CD14-positive monocyte (primary cell): Measurements from ENCODE around the gene SMAD6. TPM values are rescaled to one million over a fixed set of nuclear protein-coding genes. Genes with fewer than 3 reads are reported as not detected.
A peak's percentile ranks its signal among the peaks of the same experiment; 100 is the strongest.

Experiments
- DNase-seq, 3 donors: peaks; one replicate each; pipeline ENCODE4 v3.0.0-alpha.2; 2011 to 2022
- H2AFZ ChIP-seq: 2 replicates; pipeline ENCODE4 v1.6.0; 2012; ENCODE audit warnings: mild to moderate bottlenecking, low read depth, low read length, inconsistent platforms; ENCODE audit not compliant: insufficient read depth, poor library complexity, severe bottlenecking
- H3K27ac ChIP-seq, 2 donors: 1 replicate in 1 of 2; 2 replicates in 1 of 2; pipeline ENCODE4 v1.5.1; 2012 to 2013; ENCODE audit warnings: low read length in 2 of 2, control low read depth in 1 of 2, inconsistent platforms in 1 of 2, low read depth in 1 of 2, mild to moderate bottlenecking in 1 of 2
- H3K27me3 ChIP-seq, 2 donors: one replicate each; pipeline versions ENCODE4 v1.6.0 to v1.6.1; 2011 to 2013; ENCODE audit warnings: low read length in 2 of 2; ENCODE audit not compliant: control insufficient read depth in 2 of 2, insufficient read depth in 2 of 2
- H3K36me3 ChIP-seq, 2 donors: replicated peaks in 1 of 2; 1 replicate in 1 of 2; 2 replicates in 1 of 2; pipeline versions ENCODE4 v1.5.1 to v1.6.1; 2012 to 2013; ENCODE audit warnings: low read length in 2 of 2, control low read depth in 1 of 2, inconsistent platforms in 1 of 2, mild to moderate bottlenecking in 1 of 2; ENCODE audit not compliant: insufficient read depth in 2 of 2, control insufficient read depth in 1 of 2
- H3K4me1 ChIP-seq, 2 donors: 1 replicate in 1 of 2; 2 replicates in 1 of 2; pipeline versions ENCODE4 v1.5.1 to v1.6.1; 2012 to 2013; ENCODE audit warnings: low read length in 2 of 2, control low read depth in 1 of 2, inconsistent platforms in 1 of 2, mild to moderate bottlenecking in 1 of 2, moderate library complexity in 1 of 2; ENCODE audit not compliant: insufficient read depth in 2 of 2, control insufficient read depth in 1 of 2
- H3K4me2 ChIP-seq: replicated peaks from 2 replicates; pipeline ENCODE3; 2012; ENCODE audit warnings: low read length, moderate library complexity, mild to moderate bottlenecking; ENCODE audit not compliant: poor library complexity, severe bottlenecking; ENCODE audit errors: extremely low read depth
- H3K4me3 ChIP-seq, 3 experiments: fragments of 200-600 bp in 1 of 3; sonication (generic) in 1 of 3; replicated peaks in 1 of 3; 1 replicate in 2 of 3; 2 replicates in 1 of 3; pipeline ENCODE4 v1.5.1; 2011 to 2013; ENCODE audit warnings: low read length in 3 of 3, mild to moderate bottlenecking in 3 of 3, control low read depth in 2 of 3, low read depth in 2 of 3, inconsistent platforms in 1 of 3, moderate library complexity in 1 of 3
- H3K79me2 ChIP-seq: 2 replicates; pipeline ENCODE4 v1.6.0; 2012; ENCODE audit warnings: mild to moderate bottlenecking, control low read depth, inconsistent platforms, low read length, moderate library complexity; ENCODE audit not compliant: insufficient read depth
- H3K9ac ChIP-seq: 2 replicates; pipeline ENCODE4 v1.6.0; 2017; ENCODE audit warnings: low read length, mild to moderate bottlenecking; ENCODE audit not compliant: insufficient read depth, poor library complexity, severe bottlenecking
- H3K9me3 ChIP-seq, 2 donors: replicated peaks in 1 of 2; 1 replicate in 1 of 2; 2 replicates in 1 of 2; pipeline versions ENCODE4 v1.5.1 to v1.6.1; 2012 to 2013; ENCODE audit warnings: low read length in 2 of 2, control low read depth in 1 of 2; ENCODE audit not compliant: control insufficient read depth in 1 of 2, insufficient read depth in 1 of 2
- H4K20me1 ChIP-seq: 2 replicates; pipeline ENCODE4 v1.6.0; 2012; ENCODE audit warnings: mild to moderate bottlenecking, low read length, control low read depth, moderate library complexity; ENCODE audit not compliant: insufficient read depth
- H3K27ac Mint-ChIP-seq, 7 donors: one replicate each; pipeline ENCODE4 v1.8.0; 2020; ENCODE audit warnings: mild to moderate bottlenecking in 7 of 7, mixed read lengths in 7 of 7, moderate library complexity in 6 of 7, inconsistent platforms in 2 of 7
- H3K27me3 Mint-ChIP-seq, 3 donors: one replicate each; pipeline ENCODE4 v1.8.0; 2021 to 2022; ENCODE audit warnings: low read depth in 3 of 3, mild to moderate bottlenecking in 3 of 3, mixed read lengths in 3 of 3, moderate library complexity in 3 of 3, inconsistent platforms in 1 of 3
- H3K36me3 Mint-ChIP-seq, 2 donors: one replicate each; pipeline ENCODE4 v1.8.0; 2020; ENCODE audit warnings: mixed read lengths in 2 of 2, inconsistent platforms in 1 of 2, mild to moderate bottlenecking in 1 of 2
- H3K4me1 Mint-ChIP-seq: one replicate; pipeline ENCODE4 v1.8.0; 2020; ENCODE audit warnings: mild to moderate bottlenecking, mixed read lengths
- H3K4me3 Mint-ChIP-seq, 2 donors: one replicate each; pipeline ENCODE4 v1.8.0; 2020; ENCODE audit warnings: mild to moderate bottlenecking in 2 of 2, mixed read lengths in 2 of 2, moderate library complexity in 1 of 2
- H3K9me3 Mint-ChIP-seq, 7 donors: one replicate each; pipeline ENCODE4 v1.8.0; 2020 to 2022; ENCODE audit warnings: mixed read lengths in 7 of 7, mild to moderate bottlenecking in 6 of 7, moderate library complexity in 6 of 7, inconsistent platforms in 2 of 7
- WGBS: methylation state at CpG from one replicate; pipeline ENCODE4 v1.1.5; 2013; ENCODE audit warnings: missing lambda C conversion rate; ENCODE audit not compliant: insufficient coverage; 5-methylcytosine and 5-hydroxymethylcytosine counted together
- intact Hi-C, 2 donors: fragments of 100-400 bp; cut with micrococcal nuclease; formaldehyde crosslinking; loops; one replicate each; pipeline versions ENCODE4 v1.15.0 to v1.15.1; 2023
- polyA plus RNA-seq, 3 donors: library from polyadenylated mRNA; depleted of rRNA in 1 of 3; unstranded in 2 of 3; stranded (reverse) in 1 of 3; fragments of 300-500 nt in 2 of 3; fragments of >200 nt in 1 of 3; fragmentation: Illumina TruSeq in 2 of 3; gene quantifications; 1 replicate in 2 of 3; 2 replicates in 1 of 3; pipeline ENCODE4 v1.2.3, GENCODE V29; 2012 to 2021
- TF ChIP-seq, protein P1 (sequence below): fragments of 200-600 bp; IDR thresholded peaks from one replicate; pipeline ENCODE4 v1.8.0; 2022; ENCODE audit warnings: antibody characterized with exemption, mild to moderate bottlenecking

Gene SMAD6
- polyA plus RNA-seq, 3 donors, result 0.31 TPM; not detected in 2

DNA sequence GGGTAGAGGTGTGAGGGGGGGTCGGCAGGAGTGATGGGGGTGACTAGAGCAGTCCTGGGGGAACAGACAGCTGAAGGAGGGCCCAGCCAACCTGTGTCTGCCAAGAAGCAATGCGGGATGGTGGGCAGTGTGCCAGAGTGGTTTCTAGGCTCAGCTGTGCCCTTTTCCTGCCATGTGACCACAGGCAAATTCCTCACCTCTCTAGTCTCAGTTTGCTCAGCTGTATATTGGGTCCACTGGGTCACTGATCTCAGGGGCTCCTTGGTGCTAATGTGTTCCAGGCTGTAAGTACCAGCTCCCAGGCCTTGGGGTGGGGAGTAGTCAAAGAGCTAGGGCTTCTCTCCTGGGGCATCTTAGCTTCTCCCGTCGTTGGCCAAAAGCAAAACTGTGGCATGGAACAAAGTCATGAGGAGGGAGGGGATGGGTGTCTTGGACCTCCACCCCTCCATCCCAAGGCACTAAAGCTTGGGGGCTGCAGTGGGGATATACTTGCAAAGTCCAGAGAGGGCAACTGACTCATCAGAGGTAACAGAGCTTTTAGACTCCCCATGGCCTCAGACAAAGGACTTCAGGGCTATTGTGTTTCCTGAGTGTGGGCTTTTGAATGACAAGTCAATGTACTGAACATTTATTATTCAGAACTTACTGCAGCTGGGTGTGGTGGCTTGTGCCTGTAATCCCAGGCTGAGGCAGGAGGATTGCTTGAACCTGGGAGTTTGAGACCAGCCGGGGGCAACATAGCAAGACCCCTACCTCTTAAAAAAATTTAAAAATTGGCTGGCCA lies 20.9 kb downstream of the SMAD6 start:
- H3K9me3 Mint-ChIP-seq, result peaks cover 0 to 2% (median 0%) of the 10 kb centered on the region in 7 donors
- WGBS, result 60% methylated on average over 2 of the region's 5 CpGs
- H3K4me3 Mint-ChIP-seq, result no peak overlapping the region
- TF ChIP-seq, protein P1, sequence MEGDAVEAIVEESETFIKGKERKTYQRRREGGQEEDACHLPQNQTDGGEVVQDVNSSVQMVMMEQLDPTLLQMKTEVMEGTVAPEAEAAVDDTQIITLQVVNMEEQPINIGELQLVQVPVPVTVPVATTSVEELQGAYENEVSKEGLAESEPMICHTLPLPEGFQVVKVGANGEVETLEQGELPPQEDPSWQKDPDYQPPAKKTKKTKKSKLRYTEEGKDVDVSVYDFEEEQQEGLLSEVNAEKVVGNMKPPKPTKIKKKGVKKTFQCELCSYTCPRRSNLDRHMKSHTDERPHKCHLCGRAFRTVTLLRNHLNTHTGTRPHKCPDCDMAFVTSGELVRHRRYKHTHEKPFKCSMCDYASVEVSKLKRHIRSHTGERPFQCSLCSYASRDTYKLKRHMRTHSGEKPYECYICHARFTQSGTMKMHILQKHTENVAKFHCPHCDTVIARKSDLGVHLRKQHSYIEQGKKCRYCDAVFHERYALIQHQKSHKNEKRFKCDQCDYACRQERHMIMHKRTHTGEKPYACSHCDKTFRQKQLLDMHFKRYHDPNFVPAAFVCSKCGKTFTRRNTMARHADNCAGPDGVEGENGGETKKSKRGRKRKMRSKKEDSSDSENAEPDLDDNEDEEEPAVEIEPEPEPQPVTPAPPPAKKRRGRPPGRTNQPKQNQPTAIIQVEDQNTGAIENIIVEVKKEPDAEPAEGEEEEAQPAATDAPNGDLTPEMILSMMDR, result no peak
- H3K36me3 ChIP-seq, result no peaks in the 10 kb centered on the region
- no peaks in the 10 kb centered on the region for H3K4me1 Mint-ChIP-seq
- no peak overlapping the region for H3K4me3 ChIP-seq
- peak overlapping the region in 1 of 7 donors; percentile 25 for H3K27ac Mint-ChIP-seq
- no peak for DNase-seq
- H3K4me2 ChIP-seq, result no peak overlapping the region
- no peaks in the 10 kb centered on the region for H4K20me1 ChIP-seq
- H2AFZ ChIP-seq, result no peak overlapping the region
- no peaks in the 10 kb centered on the region for H3K79me2 ChIP-seq
- intact Hi-C loops, result no loop called here
- H3K9ac ChIP-seq, result no peak overlapping the region
- H3K27me3 Mint-ChIP-seq, result no peaks in the 10 kb centered on the region
- no peaks in the 10 kb centered on the region for H3K4me1 ChIP-seq
- H3K9me3 ChIP-seq, result no peaks in the 10 kb centered on the region
- peaks cover 2 to 4% of the 10 kb centered on the region in 2 donors for H3K36me3 Mint-ChIP-seq
- H3K27ac ChIP-seq, result no peak overlapping the region
- H3K27me3 ChIP-seq, result no peaks in the 10 kb centered on the region

DNA sequence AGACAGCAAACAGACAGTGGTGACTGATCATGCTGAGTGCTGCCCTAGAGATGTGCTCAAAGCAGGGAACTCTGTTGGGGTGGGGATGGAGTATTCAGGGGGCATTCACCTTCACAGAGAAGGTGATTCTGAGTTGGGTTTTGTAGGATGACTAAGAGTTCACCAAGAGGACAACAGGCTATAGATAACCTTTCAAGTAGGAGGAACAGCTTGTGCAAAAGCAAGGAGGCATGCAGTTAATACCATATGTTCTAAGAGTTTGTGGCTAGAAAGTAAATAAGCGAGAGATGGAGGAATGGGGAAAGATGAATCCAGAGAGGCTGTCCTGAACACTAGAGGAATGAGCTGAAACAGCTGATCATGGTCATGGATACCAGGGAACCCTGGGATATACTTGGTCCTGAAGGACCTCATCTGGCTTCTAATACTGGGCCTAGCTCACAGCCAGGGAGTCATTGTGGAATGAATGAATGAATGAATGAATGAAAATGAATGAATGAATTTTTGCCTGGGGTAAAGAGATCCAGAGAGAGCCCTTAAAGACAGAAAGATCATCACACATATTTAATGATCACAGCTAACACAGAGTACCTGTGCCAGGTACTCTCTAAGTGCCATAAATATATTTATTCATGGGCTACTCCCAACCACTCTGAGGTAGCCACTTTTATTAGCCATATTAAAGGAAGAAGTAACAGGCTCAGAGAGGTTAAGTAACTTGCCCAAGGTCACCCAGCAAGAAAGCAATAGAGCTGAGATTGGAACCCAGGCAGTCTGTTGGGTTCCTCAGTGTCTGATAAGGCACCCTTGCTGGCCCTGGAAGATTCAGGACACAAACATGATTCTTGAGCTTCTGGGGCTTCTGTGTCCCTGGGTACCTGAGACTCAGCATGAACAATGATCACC lies 22.0 kb downstream of the SMAD6 start:
- H4K20me1 ChIP-seq, result no peaks in the 10 kb centered on the region
- H3K4me3 ChIP-seq, result no peak overlapping the region
- Mint-ChIP-seq H3K9me3 (peaks cover 0 to 2% (median 0%) of the 10 kb centered on the region in 7 donors), H3K27me3 (no peaks in the 10 kb centered on the region), H3K4me3 (no peak overlapping the region), H3K36me3 (no peaks in the 10 kb centered on the region), H3K27ac (peak overlapping the region in 1 of 7 donors; percentile 51), H3K4me1 (no peaks in the 10 kb centered on the region)
- H3K27ac ChIP-seq, result no peak overlapping the region
- intact Hi-C loops, result no loop called here
- H3K9me3 ChIP-seq, result no peaks in the 10 kb centered on the region
- TF ChIP-seq, protein P1, result no peak
- H3K4me2 ChIP-seq, result no peak overlapping the region
- H3K9ac ChIP-seq, result no peak overlapping the region
- no peak overlapping the region for H2AFZ ChIP-seq
- DNase-seq, result no peak
- no peaks in the 10 kb centered on the region for H3K36me3 ChIP-seq
- 67% methylated on average over 1 of the region's 1 CpG for WGBS
- no peaks in the 10 kb centered on the region for H3K4me1 ChIP-seq
- H3K79me2 ChIP-seq, result no peaks in the 10 kb centered on the region
- no peaks in the 10 kb centered on the region for H3K27me3 ChIP-seq
